Measurements from ENCODE around the gene GPC5. TPM values are rescaled to one million over a fixed set of nuclear protein-coding genes. Genes with fewer than 3 reads are reported as not detected.

The GPC5 gene
- total and polyA plus RNA-seq, 2 donors (not counting 3 experiments of a cell fraction or from before 2014, with no cell fraction given): 0.59 to 0.97 TPM

DNA sequence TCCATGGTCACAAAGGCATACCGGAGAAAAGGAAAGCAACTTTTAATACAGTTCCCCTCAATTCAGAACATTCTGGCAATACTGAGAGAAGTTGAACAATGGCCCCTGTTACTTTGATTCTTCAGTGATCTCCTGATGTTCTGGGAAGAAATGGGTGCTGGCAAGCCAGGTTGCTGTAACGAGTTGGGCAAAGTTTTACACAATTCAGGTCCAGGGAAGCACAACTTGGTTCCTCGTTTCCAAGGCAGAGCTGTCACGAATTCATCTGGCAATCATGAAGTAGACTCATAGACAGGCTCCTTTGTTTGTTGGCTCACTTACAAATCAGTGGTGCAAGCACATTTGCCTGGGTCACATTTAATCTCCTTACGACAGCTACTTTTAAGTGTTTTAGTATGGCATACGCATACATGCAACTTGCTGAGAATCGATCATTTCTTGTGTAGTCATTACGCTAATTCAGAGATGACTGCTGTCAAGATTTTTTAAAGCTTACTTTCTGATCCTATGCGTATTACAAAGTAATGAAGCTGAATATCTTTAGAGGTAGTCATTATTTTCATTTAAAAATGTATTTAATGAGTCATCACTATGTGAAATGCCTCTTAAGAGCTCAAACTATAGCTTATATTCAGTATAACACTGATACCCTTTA, 174.7 kb downstream of the GPC5 start:
- no peaks in the 10 kb centered on the region for H4K20me1 ChIP-seq (replicated peaks; ENCODE audit: control insufficient read depth, extremely low read depth, insufficient read depth, low read length)
- POLR2A ChIA-PET: no interaction called here
- no peak overlapping the region for H3K9ac ChIP-seq (replicated peaks; ENCODE audit: extremely low read depth, insufficient read depth, low read length)
- H2AFZ ChIP-seq (ENCODE audit: low read depth, low read length): no peak overlapping the region
- dilution Hi-C loops (cut with MboI; ENCODE audit: extremely low pct_ligation_motif_present, low sequenced_read_pairs) (no loop called here), intact Hi-C loops (cut with micrococcal nuclease) (no loop called here)
- H3K9me1 ChIP-seq (replicated peaks; ENCODE audit: control insufficient read depth, extremely low read depth, insufficient read depth, low read length): no peaks in the 10 kb centered on the region
- no peak for TF ChIP-seq GATA2 (IDR thresholded peaks at IDR 0.05; ENCODE audit: insufficient read depth, insufficient read length, low read depth, low read length)
- no peak for TF ChIP-seq FOS (IDR thresholded peaks at IDR 0.05; ENCODE audit: borderline replicate concordance, insufficient read depth, low read length)
- no peak for TF ChIP-seq POLR2AphosphoS5 (IDR thresholded peaks at IDR 0.05; ENCODE audit: insufficient read depth, low read depth, low read length)
- TF ChIP-seq POLR2A (IDR thresholded peaks at IDR 0.05; ENCODE audit: low read depth, low read length): no peak
- no peaks in the 10 kb centered on the region for H3K27me3 ChIP-seq (ENCODE audit: control insufficient read depth in 2 of 2, insufficient read depth in 2 of 2, low read length in 2 of 2)
- no peak overlapping the region for H3K4me3 ChIP-seq (replicated peaks in 1 of 3; ENCODE audit: insufficient read depth in 1 of 3, low read depth in 1 of 3, low read length in 3 of 3)
- H3K79me2 ChIP-seq (ENCODE audit: control insufficient read depth, insufficient read depth, low read length): no peaks in the 10 kb centered on the region
- no peak for DNase-seq (ENCODE audit: low read depth, low spot score)
- no peaks in the 10 kb centered on the region for H3K9me3 ChIP-seq (replicated peaks; ENCODE audit: control insufficient read depth, insufficient read depth, low read length)
- no TSS peak for BruUV-seq (replicated peaks)
- CTCF ChIA-PET: no interaction called here
- no peak for FAIRE-seq
- H3K4me2 ChIP-seq (ENCODE audit: insufficient read depth, low read length): no peak overlapping the region
- H3K36me3 ChIP-seq (ENCODE audit: control insufficient read depth in 2 of 2, extremely low read depth in 1 of 2, insufficient read depth in 2 of 2, low read length in 2 of 2): no peaks in the 10 kb centered on the region
- H3K27ac ChIP-seq (ENCODE audit: insufficient read depth, low read depth, low read length): no peak overlapping the region
- H3K4me1 ChIP-seq (ENCODE audit: control insufficient read depth, extremely low read depth, insufficient read depth, low read length): no peaks in the 10 kb centered on the region

DNA sequence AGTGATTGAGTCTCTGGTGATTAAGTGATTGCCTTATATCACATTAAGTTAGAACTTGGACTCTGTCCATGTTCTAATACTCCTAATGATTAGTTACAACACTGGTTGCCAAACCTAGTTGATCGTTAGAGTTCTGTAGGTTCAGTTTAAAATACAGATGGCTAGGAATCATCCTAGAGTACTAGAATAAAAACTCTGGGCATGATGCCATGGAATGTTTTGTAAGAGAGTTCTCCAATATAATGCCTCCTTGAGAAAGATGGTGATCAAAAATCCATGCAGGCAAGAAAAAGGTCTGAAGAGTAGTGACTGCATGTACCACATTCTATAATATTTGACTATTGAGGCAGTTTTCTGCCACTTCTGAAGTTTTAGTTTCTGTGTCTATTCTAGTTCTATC, 176.3 kb downstream of the GPC5 start:
- H3K9ac ChIP-seq (replicated peaks; ENCODE audit: extremely low read depth, insufficient read depth, low read length): no peak overlapping the region
- FAIRE-seq (no peak), DNase-seq (ENCODE audit: low read depth, low spot score) (no peak)
- no TSS peak for BruUV-seq (replicated peaks)
- dilution Hi-C loops (cut with MboI; ENCODE audit: extremely low pct_ligation_motif_present, low sequenced_read_pairs) (no loop called here), intact Hi-C loops (cut with micrococcal nuclease) (no loop called here)
- no peaks in the 10 kb centered on the region for H4K20me1 ChIP-seq (replicated peaks; ENCODE audit: control insufficient read depth, extremely low read depth, insufficient read depth, low read length)
- no peaks in the 10 kb centered on the region for H3K36me3 ChIP-seq (ENCODE audit: control insufficient read depth in 2 of 2, extremely low read depth in 1 of 2, insufficient read depth in 2 of 2, low read length in 2 of 2)
- no peaks in the 10 kb centered on the region for H3K9me1 ChIP-seq (replicated peaks; ENCODE audit: control insufficient read depth, extremely low read depth, insufficient read depth, low read length)
- no peaks in the 10 kb centered on the region for H3K9me3 ChIP-seq (replicated peaks; ENCODE audit: control insufficient read depth, insufficient read depth, low read length)
- ChIA-PET POLR2A (no interaction called here), CTCF (no interaction called here)
- TF ChIP-seq JUN (IDR thresholded peaks at IDR 0.05; ENCODE audit: borderline replicate concordance, insufficient read depth, insufficient read length, low read depth) (no peak), MYC (IDR thresholded peaks at IDR 0.05; ENCODE audit: low read depth, low read length) (no peak), FOS (IDR thresholded peaks at IDR 0.05; ENCODE audit: borderline replicate concordance, insufficient read depth, low read length) (no peak), POLR2AphosphoS5 (IDR thresholded peaks at IDR 0.05; ENCODE audit: insufficient read depth, low read depth, low read length) (no peak), POLR2A (IDR thresholded peaks at IDR 0.05; ENCODE audit: low read depth, low read length) (no peak), EZH2 (IDR thresholded peaks at IDR 0.05; ENCODE audit: borderline replicate concordance, low read depth, low read length, severe bottlenecking) (no peak), GATA2 (IDR thresholded peaks at IDR 0.05; ENCODE audit: insufficient read depth, insufficient read length, low read depth, low read length) (no peak)
- TF ChIP-seq, protein P1, sequence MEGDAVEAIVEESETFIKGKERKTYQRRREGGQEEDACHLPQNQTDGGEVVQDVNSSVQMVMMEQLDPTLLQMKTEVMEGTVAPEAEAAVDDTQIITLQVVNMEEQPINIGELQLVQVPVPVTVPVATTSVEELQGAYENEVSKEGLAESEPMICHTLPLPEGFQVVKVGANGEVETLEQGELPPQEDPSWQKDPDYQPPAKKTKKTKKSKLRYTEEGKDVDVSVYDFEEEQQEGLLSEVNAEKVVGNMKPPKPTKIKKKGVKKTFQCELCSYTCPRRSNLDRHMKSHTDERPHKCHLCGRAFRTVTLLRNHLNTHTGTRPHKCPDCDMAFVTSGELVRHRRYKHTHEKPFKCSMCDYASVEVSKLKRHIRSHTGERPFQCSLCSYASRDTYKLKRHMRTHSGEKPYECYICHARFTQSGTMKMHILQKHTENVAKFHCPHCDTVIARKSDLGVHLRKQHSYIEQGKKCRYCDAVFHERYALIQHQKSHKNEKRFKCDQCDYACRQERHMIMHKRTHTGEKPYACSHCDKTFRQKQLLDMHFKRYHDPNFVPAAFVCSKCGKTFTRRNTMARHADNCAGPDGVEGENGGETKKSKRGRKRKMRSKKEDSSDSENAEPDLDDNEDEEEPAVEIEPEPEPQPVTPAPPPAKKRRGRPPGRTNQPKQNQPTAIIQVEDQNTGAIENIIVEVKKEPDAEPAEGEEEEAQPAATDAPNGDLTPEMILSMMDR (IDR thresholded peaks at IDR 0.05; ENCODE audit: extremely low read depth in 1 of 2, insufficient read depth in 1 of 2, low read depth in 1 of 2, low read length in 2 of 2): no peak
- TF ChIP-seq, protein P2, sequence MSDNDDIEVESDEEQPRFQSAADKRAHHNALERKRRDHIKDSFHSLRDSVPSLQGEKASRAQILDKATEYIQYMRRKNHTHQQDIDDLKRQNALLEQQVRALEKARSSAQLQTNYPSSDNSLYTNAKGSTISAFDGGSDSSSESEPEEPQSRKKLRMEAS (IDR thresholded peaks at IDR 0.05; ENCODE audit: insufficient read depth, insufficient read length): no peak
- H3K27me3 ChIP-seq (ENCODE audit: control insufficient read depth in 2 of 2, insufficient read depth in 2 of 2, low read length in 2 of 2): no peaks in the 10 kb centered on the region
- H3K27ac ChIP-seq (ENCODE audit: insufficient read depth, low read depth, low read length): no peak overlapping the region
- H3K79me2 ChIP-seq (ENCODE audit: control insufficient read depth, insufficient read depth, low read length): no peaks in the 10 kb centered on the region
- H3K4me2 ChIP-seq (ENCODE audit: insufficient read depth, low read length): no peak overlapping the region
- H3K4me1 ChIP-seq (ENCODE audit: control insufficient read depth, extremely low read depth, insufficient read depth, low read length): no peaks in the 10 kb centered on the region
- no peak overlapping the region for H2AFZ ChIP-seq (ENCODE audit: low read depth, low read length)
- no peak overlapping the region for H3K4me3 ChIP-seq (replicated peaks in 1 of 3; ENCODE audit: insufficient read depth in 1 of 3, low read depth in 1 of 3, low read length in 3 of 3)

All from endothelial cell of umbilical vein (primary cell).